ENCODE measurements around the gene PSMD5.

The PSMD5 gene

DNA sequence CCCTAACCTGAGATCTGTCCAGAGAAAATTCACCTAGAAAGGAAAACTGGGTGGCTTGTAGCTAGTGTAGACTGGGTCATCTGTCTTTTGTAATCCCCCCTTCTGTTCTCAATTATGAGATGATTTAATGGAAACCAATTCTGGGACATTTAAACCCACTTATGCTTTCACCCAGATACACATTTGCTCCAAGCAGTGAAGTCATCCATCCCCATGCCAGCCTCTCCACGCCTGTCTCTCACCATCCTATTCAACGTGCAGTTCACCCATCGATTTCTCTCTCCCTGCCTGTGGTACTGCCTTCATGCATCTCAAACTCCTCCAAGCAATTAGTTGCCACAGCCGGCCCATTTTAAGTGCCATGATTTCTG is 32.5 kb upstream of the PSMD5 start:
- DNase-seq (ENCODE audit: low spot score), result no peak

DNA sequence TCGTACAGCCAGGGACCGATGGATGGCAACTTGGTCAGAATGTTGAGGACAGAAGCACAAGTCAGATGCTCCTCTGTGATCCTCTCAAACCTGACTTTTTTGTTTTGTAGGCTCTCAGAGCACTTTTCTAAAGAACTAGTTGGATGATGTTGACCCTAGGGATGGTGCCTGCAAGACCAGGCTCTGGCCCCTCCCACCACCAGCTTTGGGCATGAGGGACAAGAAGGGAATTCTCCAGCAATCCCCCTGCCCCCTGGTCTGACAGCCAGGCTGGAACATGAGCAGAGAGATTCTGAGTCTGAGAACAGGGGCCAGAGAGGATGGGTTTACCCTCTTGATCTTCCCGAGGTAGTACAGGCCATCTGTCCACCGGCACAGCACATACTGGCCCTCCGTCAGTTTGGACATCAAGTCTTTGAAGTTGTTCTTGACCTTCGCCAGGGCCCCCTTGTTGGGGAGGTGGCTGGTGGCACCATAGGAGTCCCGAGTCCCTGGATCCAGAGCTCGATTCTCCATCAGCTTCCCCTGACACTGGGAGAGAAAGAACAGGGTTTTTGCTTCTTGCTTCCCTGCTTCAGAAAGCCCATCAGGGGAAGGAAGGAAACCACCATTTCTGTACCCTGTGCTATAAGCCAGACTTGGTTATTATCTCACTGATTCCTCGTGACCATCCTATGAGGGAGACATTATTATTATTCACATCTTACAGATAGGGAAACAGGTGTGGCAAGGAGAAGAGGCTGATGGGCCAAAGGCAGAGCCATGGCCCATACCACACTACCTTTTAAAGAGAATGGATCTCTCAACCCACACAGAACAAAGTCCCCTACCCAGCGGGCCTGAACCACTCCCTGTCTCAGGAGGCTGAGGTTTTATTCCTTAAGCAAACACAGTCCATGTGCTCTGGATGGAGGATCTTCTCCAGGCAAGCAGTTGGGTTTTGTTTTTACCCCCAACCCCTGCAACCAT is 31.8 kb upstream of the PSMD5 start:
- no peak for DNase-seq (ENCODE audit: low spot score)

DNA sequence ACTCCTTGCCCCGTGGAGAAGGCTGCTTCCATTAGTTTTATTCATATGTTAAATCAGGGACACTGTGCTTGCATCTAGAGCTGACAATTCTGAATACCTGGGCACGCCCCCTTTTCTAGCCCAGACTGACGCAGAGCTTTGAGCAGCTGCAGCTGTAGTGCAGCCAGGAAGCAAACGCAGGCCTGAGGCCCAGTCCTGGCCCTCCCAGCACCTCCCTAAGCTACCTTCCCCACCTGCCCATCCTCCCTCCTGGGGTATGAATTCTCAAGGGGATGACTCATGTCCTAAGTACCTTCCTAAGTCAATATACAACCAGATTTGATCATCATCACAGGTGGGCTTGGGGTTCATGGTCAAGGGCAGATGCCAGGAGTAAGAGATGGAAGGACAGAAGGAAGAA is 30.8 kb upstream of the PSMD5 start:
- DNase-seq (ENCODE audit: low spot score), result no peak

DNA sequence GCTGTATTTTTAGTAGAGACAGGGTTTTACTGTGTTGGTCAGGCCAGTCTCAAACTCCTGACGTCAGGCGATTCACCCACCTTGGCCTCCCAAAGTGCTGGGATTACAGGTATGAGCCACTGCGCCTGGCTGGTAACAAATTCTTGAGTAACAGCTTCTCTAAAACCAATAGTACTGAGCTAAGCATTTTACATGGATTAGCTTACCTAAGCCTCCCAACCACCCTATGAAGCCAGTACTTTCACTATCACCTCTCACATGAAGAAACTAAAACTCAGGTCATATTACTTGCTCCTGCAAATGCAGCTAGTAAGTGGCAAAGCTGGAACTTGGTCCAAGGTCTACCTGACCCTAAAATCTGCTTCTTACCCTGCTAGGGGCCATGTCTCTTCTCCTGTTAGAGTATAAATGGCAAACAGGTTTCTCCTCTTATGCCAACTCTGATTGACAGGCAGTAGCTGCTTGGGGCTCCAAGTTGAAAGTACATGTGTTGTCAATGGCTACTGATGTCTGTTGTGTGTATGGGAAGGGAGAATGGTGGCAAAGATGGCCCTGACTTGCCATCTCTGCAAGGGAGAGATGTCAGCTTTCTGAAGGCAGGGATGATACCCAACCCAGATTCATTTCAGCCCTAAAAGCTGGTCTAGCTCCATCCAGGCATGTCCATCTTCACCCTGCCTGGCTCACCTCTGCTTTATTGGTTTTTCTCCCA is 30.2 kb upstream of the PSMD5 start:
- DNase-seq (ENCODE audit: low spot score), result no peak

DNA sequence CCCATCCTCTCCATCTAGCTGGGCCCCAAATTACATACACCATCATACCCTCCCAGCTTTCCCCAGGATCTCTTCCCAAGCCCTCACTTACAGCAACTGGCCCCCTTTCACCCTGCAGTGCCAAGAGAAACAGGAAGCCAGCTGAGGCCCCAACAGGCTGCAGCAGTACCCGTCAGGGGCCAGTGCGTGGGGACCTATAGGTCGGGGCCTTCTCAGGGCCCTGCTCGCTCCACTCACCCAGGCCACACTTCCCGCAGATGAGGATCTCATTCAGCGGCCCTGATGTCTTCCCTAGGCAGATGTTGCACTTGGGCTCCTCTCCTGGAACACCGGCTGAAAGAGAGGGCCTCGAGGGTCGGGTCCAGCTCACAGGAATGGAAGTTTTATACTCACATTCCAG is 27.5 kb upstream of the PSMD5 start:
- no peak for DNase-seq (ENCODE audit: low spot score)

DNA sequence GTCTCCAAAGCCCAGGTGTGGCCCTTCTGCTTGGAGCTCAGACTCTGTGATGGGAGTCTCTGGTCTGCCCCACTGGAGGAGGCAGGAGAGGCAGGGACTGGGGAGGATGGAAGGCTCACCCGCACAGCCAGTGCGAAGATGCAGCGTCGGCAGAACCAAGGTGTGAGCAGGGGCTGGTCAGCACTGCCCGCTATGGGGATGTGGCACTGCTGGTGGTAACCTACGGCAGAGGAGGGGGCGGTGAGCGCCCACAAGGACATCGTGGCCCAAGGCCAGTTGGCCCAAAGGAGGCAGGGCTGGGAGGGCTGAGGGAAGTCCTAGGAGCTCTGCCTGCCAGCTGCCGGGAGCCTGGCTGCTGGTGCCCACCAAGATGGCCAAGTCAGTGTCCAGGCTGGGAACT is 27.0 kb upstream of the PSMD5 start:
- DNase-seq (ENCODE audit: low spot score), result no peak

DNA sequence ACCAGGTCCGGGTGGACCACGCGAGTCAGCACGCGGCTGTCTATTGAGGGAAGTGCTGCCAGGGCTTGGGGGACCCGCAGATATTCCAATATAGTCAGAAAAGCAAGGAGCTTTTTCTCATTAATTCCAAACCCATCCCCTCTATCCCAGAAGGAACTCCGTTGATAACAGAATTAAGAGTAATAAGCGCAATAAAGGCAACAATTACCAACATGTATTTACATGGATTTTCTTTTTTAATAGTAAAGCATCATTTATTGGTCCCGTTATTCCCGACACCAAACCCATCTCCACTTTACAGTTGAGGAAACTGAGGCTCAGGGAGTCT is 26.6 kb upstream of the PSMD5 start:
- DNase-seq (ENCODE audit: low spot score), result no peak

DNA sequence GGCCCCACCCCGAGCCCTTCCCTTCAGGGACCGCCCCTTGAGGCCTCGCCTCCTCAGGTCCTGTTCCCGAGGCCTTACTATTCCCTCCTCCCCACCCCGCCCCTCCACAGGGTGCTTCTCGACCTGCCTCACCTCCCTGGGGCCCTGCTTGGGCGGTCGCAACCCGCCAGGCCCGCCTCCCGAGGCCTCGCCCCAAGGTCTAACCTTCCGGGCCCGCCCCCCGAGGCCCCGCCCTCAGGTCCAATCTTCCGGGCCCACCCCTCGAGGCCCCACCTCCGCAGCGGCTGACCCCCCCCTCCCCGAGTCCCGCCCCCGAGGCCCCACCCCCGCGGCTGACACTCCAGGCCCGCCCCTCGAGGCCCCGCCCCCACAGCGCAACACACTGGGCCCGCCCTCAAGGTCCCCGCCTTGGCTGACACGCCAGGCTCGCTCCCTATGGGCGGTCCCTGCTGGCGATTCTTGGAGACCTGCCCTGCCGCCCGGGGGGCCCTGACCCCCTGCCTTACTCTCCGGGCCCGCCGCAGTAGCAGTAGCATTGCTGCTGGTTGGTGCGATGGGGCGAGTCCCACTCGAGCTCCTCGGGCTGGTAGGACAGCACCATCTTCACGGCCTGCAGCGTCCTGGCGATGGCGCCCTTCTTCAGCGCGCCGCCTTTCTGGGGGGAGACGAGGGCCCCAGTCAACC is 26.1 kb upstream of the PSMD5 start:
- DNase-seq (ENCODE audit: low spot score), result peak; percentile 99

DNA sequence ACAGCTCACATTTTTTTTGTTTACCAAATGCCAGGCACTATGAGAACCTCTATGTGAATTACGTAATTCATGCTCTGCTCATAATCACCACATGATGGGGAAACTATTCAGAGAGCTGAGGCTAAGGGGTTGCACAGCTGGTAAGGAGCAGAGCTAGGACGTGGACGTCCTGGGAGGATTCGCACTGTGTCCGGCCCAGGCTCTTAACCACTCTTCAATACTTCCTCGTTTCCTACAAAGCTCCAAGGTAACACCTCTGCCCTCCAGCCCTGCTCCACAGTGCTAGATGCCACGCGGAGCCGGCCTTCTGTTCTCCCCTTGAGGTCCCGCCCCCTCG is 25.6 kb upstream of the PSMD5 start:
- DNase-seq (ENCODE audit: low spot score), result no peak

DNA sequence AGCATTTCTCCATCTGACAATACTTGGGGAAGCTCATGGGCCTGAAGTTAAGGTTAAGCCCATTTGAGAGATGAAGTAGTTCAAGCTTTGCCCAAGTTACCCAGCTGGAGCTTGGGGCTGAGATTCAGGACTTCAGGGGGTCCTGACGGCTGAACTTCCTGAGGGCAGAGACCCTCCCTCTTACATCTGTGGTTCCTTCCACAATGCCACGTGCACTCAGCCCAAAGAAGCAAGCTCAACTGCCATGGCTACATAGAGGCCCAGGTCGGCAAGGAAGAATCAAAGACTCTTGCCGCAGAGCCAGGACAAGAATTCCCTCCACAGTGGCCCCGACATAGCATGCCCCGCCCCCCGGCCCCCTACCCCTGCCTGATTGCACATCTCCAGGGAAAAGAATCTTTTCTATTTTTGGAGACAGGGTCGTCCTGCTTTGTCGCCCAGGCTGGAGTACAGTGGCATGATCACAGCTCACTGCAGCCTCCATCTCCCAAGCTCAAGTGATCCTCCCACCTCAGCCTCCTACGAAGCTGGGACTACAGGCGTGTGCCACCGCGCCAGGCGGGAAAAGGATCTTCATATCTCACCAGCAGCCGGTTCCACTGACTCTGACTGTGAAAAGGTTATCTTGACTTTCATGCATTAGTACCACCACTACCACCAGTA is 25.1 kb upstream of the PSMD5 start:
- DNase-seq (ENCODE audit: low spot score), result no peak

DNA sequence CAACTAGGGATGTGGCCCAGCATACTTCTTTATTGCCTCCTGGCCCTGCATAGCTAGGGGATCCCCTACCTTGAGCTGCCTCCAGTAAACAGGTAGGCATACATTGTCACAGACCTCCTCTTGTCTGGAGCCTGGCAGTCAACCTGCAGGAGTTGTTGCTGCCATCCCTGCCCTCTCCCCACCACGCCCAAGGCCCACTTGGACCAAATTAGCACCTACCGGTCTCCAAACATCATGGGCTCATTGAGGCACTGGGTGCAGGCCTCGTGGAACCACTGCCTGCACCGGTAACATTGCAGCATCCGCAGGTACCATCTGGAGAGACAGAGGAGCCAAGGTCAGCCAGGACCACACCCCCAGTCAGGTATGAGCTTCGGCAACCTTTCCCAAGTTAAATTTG is 23.9 kb upstream of the PSMD5 start:
- DNase-seq (ENCODE audit: low spot score), result no peak

DNA sequence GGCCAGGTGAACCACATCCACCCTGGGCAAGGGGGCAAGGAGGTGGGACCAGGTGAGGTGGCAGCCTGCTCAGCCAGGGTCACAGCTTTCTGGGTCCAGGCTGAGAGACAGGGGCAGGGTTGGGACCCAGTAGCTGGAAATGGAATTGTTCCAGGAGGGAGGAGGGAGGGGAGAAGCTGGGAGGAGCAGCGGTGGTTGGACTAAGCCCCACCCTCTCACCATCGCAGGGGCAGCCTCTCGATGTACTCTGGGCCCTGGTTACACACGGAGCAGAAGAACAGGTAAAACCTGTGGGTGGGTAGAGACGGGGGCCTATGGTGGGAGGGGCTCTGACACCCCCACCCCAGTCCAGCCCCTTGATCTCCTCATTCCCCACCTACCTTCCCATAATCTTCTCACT is 23.1 kb upstream of the PSMD5 start:
- DNase-seq (ENCODE audit: low spot score), result no peak

DNA sequence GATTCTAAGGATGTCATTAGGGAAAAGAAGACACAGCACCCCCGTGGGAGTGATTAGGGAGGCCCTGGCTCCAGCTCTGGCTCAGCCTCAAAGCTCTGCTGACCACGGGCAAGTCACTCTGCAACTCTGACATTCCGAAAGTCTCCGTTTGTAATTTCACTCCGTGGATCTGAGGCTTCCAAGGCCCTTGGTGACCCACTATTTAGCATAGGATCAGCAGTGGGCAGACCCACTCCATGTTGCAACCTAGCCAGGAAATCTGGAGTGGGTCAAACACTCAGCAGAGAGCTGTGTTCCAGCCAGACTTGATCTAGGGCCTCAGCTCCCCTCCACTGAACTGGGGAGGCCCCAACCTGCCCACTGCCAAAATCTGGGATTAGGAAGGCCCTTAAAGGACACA is 22.5 kb upstream of the PSMD5 start:
- DNase-seq (ENCODE audit: low spot score), result no peak

DNA sequence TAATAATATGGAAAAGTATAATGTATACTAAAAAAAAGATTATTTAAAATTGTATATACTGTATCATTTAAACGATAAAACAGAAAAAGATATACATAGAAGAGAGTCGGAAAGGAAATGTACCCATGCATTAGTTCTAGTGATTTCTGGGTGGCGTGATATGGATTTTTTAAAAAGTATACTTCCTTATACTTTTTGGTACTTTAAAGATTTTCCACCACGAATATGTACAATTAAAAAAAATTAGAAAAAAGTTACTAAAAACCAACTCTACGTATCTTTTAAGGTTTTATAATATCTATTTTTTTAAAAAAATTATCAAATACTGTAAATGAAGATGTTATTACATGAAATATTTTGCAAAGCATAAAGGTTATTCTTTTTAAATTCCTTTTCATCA is 22.0 kb upstream of the PSMD5 start:
- no peak for DNase-seq (ENCODE audit: low spot score)

DNA sequence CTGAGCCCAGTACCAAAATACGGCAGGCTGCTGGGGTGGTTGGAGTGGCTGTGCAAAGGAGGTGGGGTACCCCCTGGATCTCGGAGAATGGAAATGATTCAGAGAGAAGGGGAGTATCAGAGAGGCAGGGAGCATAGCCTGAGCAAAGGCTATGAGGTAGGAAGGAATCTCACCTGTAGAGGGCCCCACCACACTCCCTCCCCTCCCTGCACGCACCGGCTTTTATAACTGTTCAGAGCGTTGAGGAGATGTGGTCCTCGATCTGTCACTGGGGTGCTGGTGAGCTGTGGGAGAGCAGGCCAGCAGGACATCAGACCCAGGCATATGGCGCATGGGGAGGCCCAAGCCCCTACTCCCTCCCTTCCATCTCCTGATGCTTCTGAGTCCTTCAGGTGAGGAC is 21.1 kb upstream of the PSMD5 start:
- no peak for DNase-seq (ENCODE audit: low spot score)

DNA sequence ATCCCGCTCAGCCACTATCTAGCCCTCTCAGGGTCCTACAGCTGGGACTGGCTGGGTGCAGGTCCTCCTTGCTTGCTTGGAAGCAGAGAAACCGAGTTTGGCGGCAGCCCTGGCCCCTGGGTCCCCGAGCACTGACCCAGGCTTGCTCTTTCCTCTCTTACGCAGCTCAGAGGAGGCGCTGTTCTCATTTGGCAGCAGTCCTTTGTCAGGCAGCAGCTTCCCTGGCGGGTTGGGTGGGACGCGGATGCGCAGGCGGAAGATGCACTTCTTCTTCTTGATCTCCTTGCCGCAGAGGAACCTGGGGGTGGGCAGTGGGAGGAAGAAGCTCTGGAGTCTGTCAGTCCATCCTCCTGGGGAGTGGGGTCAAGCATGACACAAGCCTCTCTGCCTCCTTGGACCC is 19.7 kb upstream of the PSMD5 start:
- DNase-seq (ENCODE audit: low spot score), result no peak

DNA sequence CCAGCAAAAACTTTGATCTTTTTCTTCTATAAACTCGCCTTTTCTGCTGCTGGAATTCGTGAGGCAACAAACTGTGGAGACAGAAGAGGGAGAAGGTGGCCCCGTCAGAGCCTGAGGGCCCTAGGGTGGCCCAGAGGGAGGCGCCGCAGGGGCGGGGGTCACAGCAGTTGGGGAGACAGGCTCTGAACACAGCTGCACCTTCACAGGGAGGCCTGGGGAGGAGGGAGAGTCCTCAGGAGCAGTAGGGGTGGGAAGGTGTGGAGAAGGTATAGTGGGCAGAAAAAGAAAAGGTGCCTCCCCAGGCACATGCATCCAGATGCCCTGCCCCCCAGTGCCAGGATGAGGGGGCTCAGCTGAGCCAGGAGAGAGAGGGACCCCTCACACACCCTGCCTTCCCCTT is 19.2 kb upstream of the PSMD5 start:
- no peak for DNase-seq (ENCODE audit: low spot score)

DNA sequence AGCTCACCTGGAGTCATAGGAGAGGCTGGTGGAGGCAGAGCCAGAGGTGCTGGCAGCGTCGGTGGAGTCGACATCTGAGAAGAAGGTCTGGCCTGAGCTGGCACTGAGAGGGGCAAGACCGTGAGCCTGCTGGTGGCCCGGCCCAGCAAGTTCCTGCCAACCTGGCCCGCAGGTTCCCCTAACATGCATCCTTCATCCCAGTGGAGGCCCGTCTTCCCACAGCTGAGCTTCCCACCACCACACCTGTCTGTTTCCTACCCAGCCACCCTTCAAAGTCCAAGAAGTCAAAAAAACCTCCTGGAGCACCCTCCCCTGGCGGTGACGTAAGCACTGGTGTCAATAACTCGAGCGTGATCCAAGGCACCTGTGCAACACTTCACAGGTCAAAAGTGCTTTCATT is 17.4 kb upstream of the PSMD5 start:
- no peak for DNase-seq (ENCODE audit: low spot score)

DNA sequence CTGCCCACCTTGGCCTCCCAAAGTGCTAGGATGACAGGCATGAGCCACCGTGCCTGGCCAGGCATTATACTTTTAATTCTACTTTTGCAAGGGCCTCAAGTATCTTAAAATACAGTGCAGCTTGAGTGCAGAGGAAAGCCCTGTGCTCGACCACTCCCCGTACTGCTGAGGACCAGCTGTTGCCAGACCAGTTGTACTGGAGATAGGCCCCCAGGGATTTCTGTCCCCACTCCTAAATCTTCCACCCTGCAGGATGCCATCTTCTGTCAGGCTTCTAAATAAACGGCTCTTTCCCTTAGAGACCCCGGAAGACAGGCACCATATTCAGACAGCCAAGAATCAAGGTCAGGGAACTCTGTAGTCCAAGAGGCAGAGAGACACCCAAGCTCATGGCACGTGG is 16.6 kb upstream of the PSMD5 start:
- DNase-seq (ENCODE audit: low spot score), result no peak

DNA sequence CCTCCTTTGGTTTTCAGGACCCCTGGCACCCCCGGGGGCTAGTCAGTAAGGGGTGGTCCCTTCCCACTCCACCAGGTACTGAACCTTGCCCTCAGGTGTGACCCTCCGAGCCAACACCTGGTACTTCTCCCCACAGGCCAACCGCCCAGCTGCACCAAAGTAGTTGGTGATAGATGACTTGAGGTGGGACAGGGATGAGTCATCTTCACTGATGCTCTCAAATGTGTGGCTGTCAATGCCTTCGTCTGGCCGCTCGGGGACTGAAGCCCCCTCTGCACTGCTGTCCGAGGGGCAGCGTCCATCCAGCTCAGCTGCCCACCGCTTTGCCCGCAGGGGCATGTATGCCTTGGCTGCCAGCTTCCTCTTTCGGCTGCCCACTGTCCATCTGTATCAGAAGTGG is 15.2 kb upstream of the PSMD5 start:
- no peak for DNase-seq (ENCODE audit: low spot score)

DNA sequence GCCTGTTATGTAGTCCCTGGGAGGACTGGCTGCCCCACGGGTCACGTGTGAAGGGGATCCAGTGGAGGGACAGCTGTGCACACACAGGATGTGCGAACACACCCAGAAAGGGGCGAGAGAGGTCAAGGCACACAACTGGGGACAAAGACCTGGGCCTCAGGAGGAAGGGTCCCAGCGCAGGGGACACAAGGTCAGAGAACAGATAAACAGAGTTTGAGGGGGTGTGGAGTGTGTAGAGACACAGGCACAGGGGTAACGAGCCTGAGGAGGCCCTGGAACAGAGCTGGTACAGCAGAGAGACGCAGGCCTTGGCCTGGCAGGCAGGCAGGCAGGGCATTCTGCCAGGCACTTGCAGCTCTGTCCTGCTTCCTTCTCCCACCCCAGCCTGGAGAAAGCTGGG is 14.8 kb upstream of the PSMD5 start:
- no peak for DNase-seq (ENCODE audit: low spot score)

DNA sequence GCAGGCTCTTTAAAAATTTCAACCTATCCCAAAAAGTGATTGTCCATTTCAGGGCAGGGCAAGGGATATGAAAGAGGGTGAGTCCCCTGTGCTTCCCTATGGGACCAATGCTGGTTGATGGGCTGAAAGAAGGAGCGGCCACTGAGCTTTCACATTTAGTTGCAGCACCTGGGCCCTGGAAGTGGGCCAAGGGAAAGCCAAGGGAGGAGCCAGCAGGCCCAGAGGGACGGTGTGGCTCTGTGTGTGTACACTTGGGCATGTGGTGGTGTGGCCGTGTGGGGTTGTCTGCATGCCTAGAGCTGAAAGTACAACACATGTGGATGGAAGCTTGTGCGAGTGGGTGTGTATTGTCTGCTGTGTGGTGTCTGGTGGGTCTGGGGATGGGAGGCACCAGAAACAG is 14.0 kb upstream of the PSMD5 start:
- DNase-seq (ENCODE audit: low spot score), result no peak
